Measurements from ENCODE around the gene PPL.

The PPL gene

GRCh38 chr16:4936181-4936990 lies 562 bp downstream of the PPL start (continued):
- TF ChIP-seq, protein P1, sequence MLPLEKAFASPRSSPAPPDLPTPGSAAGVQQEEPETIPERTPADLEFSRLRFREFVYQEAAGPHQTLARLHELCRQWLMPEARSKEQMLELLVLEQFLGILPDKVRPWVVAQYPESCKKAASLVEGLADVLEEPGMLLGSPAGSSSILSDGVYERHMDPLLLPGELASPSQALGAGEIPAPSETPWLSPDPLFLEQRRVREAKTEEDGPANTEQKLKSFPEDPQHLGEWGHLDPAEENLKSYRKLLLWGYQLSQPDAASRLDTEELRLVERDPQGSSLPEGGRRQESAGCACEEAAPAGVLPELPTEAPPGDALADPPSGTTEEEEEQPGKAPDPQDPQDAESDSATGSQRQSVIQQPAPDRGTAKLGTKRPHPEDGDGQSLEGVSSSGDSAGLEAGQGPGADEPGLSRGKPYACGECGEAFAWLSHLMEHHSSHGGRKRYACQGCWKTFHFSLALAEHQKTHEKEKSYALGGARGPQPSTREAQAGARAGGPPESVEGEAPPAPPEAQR (tag by site-specific recombination; IDR thresholded peaks at IDR 0.05): no peak
- no peak for TF ChIP-seq ZNF514 (tag by site-specific recombination; IDR thresholded peaks at IDR 0.05)
- TF ChIP-seq ZNF2 (tag by site-specific recombination; IDR thresholded peaks at IDR 0.05): no peak
- no peak for TF ChIP-seq ZNF23 (tag by site-specific recombination; IDR thresholded peaks at IDR 0.05; ENCODE audit: borderline replicate concordance)
- no peak for TF ChIP-seq ZNF580 (tag by site-specific recombination; IDR thresholded peaks at IDR 0.05)
- TF ChIP-seq, protein P2, sequence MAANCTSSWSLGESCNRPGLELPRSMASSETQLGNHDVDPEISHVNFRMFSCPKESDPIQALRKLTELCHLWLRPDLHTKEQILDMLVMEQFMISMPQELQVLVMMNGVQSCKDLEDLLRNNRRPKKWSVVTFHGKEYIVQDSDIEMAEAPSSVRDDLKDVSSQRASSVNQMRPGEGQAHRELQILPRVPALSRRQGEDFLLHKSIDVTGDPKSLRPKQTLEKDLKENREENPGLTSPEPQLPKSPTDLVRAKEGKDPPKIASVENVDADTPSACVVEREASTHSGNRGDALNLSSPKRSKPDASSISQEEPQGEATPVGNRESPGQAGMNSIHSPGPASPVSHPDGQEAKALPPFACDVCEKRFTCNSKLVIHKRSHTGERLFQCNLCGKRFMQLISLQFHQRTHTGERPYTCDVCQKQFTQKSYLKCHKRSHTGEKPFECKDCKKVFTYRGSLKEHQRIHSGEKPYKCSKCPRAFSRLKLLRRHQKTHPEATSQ (tag by site-specific recombination; IDR thresholded peaks at IDR 0.05): no peak
- TF ChIP-seq ZNF670 (tag by site-specific recombination; IDR thresholded peaks at IDR 0.05; ENCODE audit: low read depth): no peak
- no peak for TF ChIP-seq ZNF175 (tag by site-specific recombination; IDR thresholded peaks at IDR 0.05)
- TF ChIP-seq, protein P3, sequence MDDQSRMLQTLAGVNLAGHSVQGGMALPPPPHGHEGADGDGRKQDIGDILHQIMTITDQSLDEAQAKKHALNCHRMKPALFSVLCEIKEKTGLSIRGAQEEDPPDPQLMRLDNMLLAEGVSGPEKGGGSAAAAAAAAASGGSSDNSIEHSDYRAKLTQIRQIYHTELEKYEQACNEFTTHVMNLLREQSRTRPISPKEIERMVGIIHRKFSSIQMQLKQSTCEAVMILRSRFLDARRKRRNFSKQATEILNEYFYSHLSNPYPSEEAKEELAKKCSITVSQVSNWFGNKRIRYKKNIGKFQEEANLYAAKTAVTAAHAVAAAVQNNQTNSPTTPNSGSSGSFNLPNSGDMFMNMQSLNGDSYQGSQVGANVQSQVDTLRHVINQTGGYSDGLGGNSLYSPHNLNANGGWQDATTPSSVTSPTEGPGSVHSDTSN (CRISPR knock-in tag; IDR thresholded peaks at IDR 0.05): no peak
- TF ChIP-seq ZNF416 (tag by site-specific recombination; IDR thresholded peaks at IDR 0.05): no peak
- no peak for TF ChIP-seq ZNF404 (tag by site-specific recombination; IDR thresholded peaks at IDR 0.05)
- TF ChIP-seq PRDM6 (tag by site-specific recombination; IDR thresholded peaks at IDR 0.05): no peak
- no peak for TF ChIP-seq KLF7 (tag by site-specific recombination; IDR thresholded peaks at IDR 0.05; ENCODE audit: borderline replicate concordance)
- TF ChIP-seq ZXDB (tag by site-specific recombination; IDR thresholded peaks at IDR 0.05): no peak
- TF ChIP-seq ZNF266 (tag by site-specific recombination; IDR thresholded peaks at IDR 0.05; ENCODE audit: low read depth): no peak
- TF ChIP-seq ZNF239 (tag by site-specific recombination; IDR thresholded peaks at IDR 0.05): no peak
- TF ChIP-seq ZNF311 (tag by site-specific recombination; IDR thresholded peaks at IDR 0.05; ENCODE audit: borderline replicate concordance): no peak
- no peak for TF ChIP-seq ZSCAN4 (tag by site-specific recombination; IDR thresholded peaks at IDR 0.05)
- TF ChIP-seq RBAK (tag by site-specific recombination; IDR thresholded peaks at IDR 0.05): no peak
- TF ChIP-seq ZNF704 (tag by site-specific recombination; IDR thresholded peaks at IDR 0.05): no peak
- peak; percentile 24; the same call in 1 of the 2 replicates for TF ChIP-seq ZNF777 (tag by site-specific recombination; IDR thresholded peaks at IDR 0.05; ENCODE audit: borderline replicate concordance)
- TF ChIP-seq ZBTB17 (tag by site-specific recombination; IDR thresholded peaks at IDR 0.05): no peak
- peak; percentile 62 for TF ChIP-seq KLF1 (tag by site-specific recombination; IDR thresholded peaks at IDR 0.05)
- TF ChIP-seq ZNF530 (tag by site-specific recombination; IDR thresholded peaks at IDR 0.05; ENCODE audit: low read depth): no peak
- TF ChIP-seq GLIS1 (tag by site-specific recombination; IDR thresholded peaks at IDR 0.05): peak; percentile 87
- no peak for TF ChIP-seq ZNF768 (tag by site-specific recombination; IDR thresholded peaks at IDR 0.05)
- TF ChIP-seq GFI1B (tag by site-specific recombination; IDR thresholded peaks at IDR 0.05): no peak
- TF ChIP-seq ZBTB20 (tag by site-specific recombination; IDR thresholded peaks at IDR 0.05): no peak; the same call in 1 of the 2 replicates
- no peak for TF ChIP-seq ZNF391 (tag by site-specific recombination; IDR thresholded peaks at IDR 0.05; ENCODE audit: borderline replicate concordance, low read depth)
- 0 out of 2 replicates have a peak, but pooled peaks have one; percentile 35 for TF ChIP-seq ZEB2 (tag by site-specific recombination; IDR thresholded peaks at IDR 0.05)
- no peak for TF ChIP-seq YY1 (tag by site-specific recombination; IDR thresholded peaks at IDR 0.05)
- TF ChIP-seq ZFP69B (tag by site-specific recombination; IDR thresholded peaks at IDR 0.05): no peak
- TF ChIP-seq ZBTB8A (tag by site-specific recombination; IDR thresholded peaks at IDR 0.05): no peak

Data from HEK293 (cell line).